GM23338 (cell line): ENCODE data around the gene CTDNEP1. TPM values are rescaled to one million over a fixed set of nuclear protein-coding genes. Genes with fewer than 3 reads are reported as not detected.

Experiments
- ATAC-seq: fragments of 200-7000 bp; cut with Tn5 transposase; 3 replicates; pipeline ENCODE4 v1.9.1; 2020
- DNase-seq: peaks from one replicate; pipeline ENCODE4 v3.0.0-alpha.2; 2015; ENCODE audit warnings: low spot score
- H2AFZ ChIP-seq: fragments of 200-600 bp; sonication (generic); 2 replicates; pipeline ENCODE4 v1.8.0; 2016; ENCODE audit warnings: antibody characterized with exemption, mild to moderate bottlenecking, moderate library complexity
- H3F3A ChIP-seq: fragments of 200-600 bp; sonication (generic); replicated peaks from 2 replicates; pipeline ENCODE4 v1.8.0; 2017; ENCODE audit warnings: antibody characterized with exemption, mixed run types, low read depth
- H3K27ac ChIP-seq: fragments of 200-600 bp; sonication (generic); 2 replicates; pipeline ENCODE4 v1.6.1; 2016; ENCODE audit warnings: low read depth
- H3K27me3 ChIP-seq: fragments of 200-600 bp; sonication (generic); 2 replicates; pipeline ENCODE4 v1.8.0; 2016; ENCODE audit warnings: mild to moderate bottlenecking, mixed run types, moderate library complexity; ENCODE audit not compliant: insufficient read depth
- H3K36me3 ChIP-seq: fragments of 200-600 bp; sonication (generic); 2 replicates; pipeline ENCODE4 v1.8.0; 2016; ENCODE audit warnings: mild to moderate bottlenecking; ENCODE audit not compliant: insufficient read depth
- H3K4me1 ChIP-seq: fragments of 200-600 bp; sonication (generic); 2 replicates; pipeline ENCODE4 v1.8.0; 2016; ENCODE audit warnings: mild to moderate bottlenecking, moderate library complexity; ENCODE audit not compliant: insufficient read depth
- H3K4me2 ChIP-seq: fragments of 200-600 bp; sonication (generic); 2 replicates; pipeline ENCODE4 v1.7.1; 2017; ENCODE audit warnings: mixed run types
- H3K4me3 ChIP-seq: fragments of 200-600 bp; sonication (generic); 2 replicates; pipeline ENCODE4 v1.6.1; 2016; ENCODE audit warnings: mixed run types
- H3K79me2 ChIP-seq: fragments of 200-600 bp; sonication (generic); replicated peaks from 2 replicates; pipeline ENCODE4 v1.8.0; 2017; ENCODE audit warnings: mild to moderate bottlenecking; ENCODE audit not compliant: insufficient read depth
- H3K9me2 ChIP-seq: fragments of 200-600 bp; sonication (generic); 2 replicates; pipeline ENCODE4 v1.8.0; 2017; ENCODE audit not compliant: insufficient read depth
- H4K20me1 ChIP-seq: fragments of 200-600 bp; sonication (generic); replicated peaks from 2 replicates; pipeline ENCODE4 v1.8.0; 2017; ENCODE audit warnings: mild to moderate bottlenecking; ENCODE audit not compliant: insufficient read depth
- H3K27ac Mint-ChIP-seq: 2 replicates; pipeline ENCODE4 v1.8.0; 2020; ENCODE audit warnings: inconsistent platforms, mild to moderate bottlenecking, moderate library complexity, mixed read lengths
- H3K27me3 Mint-ChIP-seq: 3 replicates; pipeline ENCODE4 v1.8.0; 2022; ENCODE audit warnings: low read depth, mild to moderate bottlenecking, moderate library complexity, mixed read lengths, inconsistent platforms; ENCODE audit not compliant: insufficient read depth, poor library complexity
- H3K36me3 Mint-ChIP-seq: 3 replicates; pipeline ENCODE4 v1.8.0; 2021; ENCODE audit warnings: low read depth, mild to moderate bottlenecking, inconsistent platforms, moderate library complexity, mixed read lengths
- H3K4me1 Mint-ChIP-seq: 3 replicates; pipeline ENCODE4 v1.8.0; 2020; ENCODE audit warnings: mild to moderate bottlenecking, inconsistent platforms, mixed read lengths
- H3K4me3 Mint-ChIP-seq: 3 replicates; pipeline ENCODE4 v1.8.0; 2021; ENCODE audit warnings: moderate library complexity, mild to moderate bottlenecking, inconsistent platforms, mixed read lengths
- H3K9me3 Mint-ChIP-seq: 3 replicates; pipeline ENCODE4 v1.8.0; 2020; ENCODE audit warnings: moderate library complexity, mild to moderate bottlenecking, inconsistent platforms, mixed read lengths
- CREB1 ChIP-seq: fragments of 250-450 bp; sonication (Bioruptor Pico); IDR thresholded peaks from 2 replicates; pipeline ENCODE4 v1.5.0; 2020; ENCODE audit warnings: low read depth, mild to moderate bottlenecking, moderate library complexity
- EZH2 ChIP-seq: fragments of 200-600 bp; sonication (generic); IDR thresholded peaks from one replicate; pipeline ENCODE4 v1.8.0; 2017; ENCODE audit warnings: antibody characterized with exemption, mild to moderate bottlenecking, low read depth; ENCODE audit not compliant: unreplicated experiment
- EZH2phosphoT487 ChIP-seq: fragments of 200-600 bp; sonication (generic); IDR thresholded peaks from one replicate; pipeline ENCODE4 v1.8.1; 2018; ENCODE audit warnings: antibody characterized with exemption; ENCODE audit not compliant: unreplicated experiment
- JUNB ChIP-seq: IDR thresholded peaks from one replicate; pipeline ENCODE4 v1.6.1; 2016; ENCODE audit warnings: antibody characterized with exemption; ENCODE audit not compliant: unreplicated experiment
- NANOG ChIP-seq: IDR thresholded peaks from 2 replicates; pipeline ENCODE4 v1.6.1; 2016; ENCODE audit warnings: antibody characterized with exemption, borderline replicate concordance
- POLR2AphosphoS5 ChIP-seq: IDR thresholded peaks from 2 replicates; pipeline ENCODE4 v1.6.1; 2016; ENCODE audit warnings: antibody characterized with exemption, low read depth
- STAT1 ChIP-seq: IDR thresholded peaks from one replicate; pipeline ENCODE4 v1.6.1; 2016; ENCODE audit warnings: antibody characterized with exemption; ENCODE audit not compliant: unreplicated experiment
- ZNF114 ChIP-seq: fragments of 250-450 bp; sonication (Bioruptor Pico); IDR thresholded peaks from 2 replicates; pipeline ENCODE4 v1.5.0; 2020; ENCODE audit warnings: mild to moderate bottlenecking, moderate library complexity
- ZNF331 ChIP-seq: fragments of 250-450 bp; sonication (Bioruptor Pico); IDR thresholded peaks from 2 replicates; pipeline ENCODE4 v1.5.0; 2020; ENCODE audit warnings: low read depth, mild to moderate bottlenecking, moderate library complexity
- polyA plus RNA-seq: library from polyadenylated mRNA; unstranded; fragments of >200 nt; fragmentation: Nextera tagmentation; extraction: Ambion mirVana; gene quantifications from 2 replicates; pipeline ENCODE4 v1.2.1, GENCODE V29; 2016
- total RNA-seq: library from RNA; depleted of rRNA; stranded (reverse); fragments of >200 nt; shearing (Covaris generic); gene quantifications from 2 replicates; pipeline ENCODE4 v1.2.3, GENCODE V29; 2014
- TF ChIP-seq, protein P1 (sequence below): IDR thresholded peaks from 2 replicates; pipeline ENCODE4 v1.6.1; 2016; ENCODE audit warnings: antibody characterized with exemption
- TF ChIP-seq, protein P2 (sequence below), 2 experiments: fragments of 200-600 bp in 1 of 2; sonication (generic) in 1 of 2; conservative IDR thresholded peaks; 2 replicates each; pipeline versions ENCODE4 v1.5.1 to v1.6.1; 2016 to 2017; ENCODE audit warnings: antibody characterized with exemption in 2 of 2, low read depth in 2 of 2, mild to moderate bottlenecking in 2 of 2, moderate library complexity in 1 of 2
- TF ChIP-seq, protein P3 (sequence below): IDR thresholded peaks from one replicate; pipeline ENCODE4 v1.6.1; 2018; ENCODE audit warnings: antibody characterized with exemption; ENCODE audit not compliant: unreplicated experiment
- TF ChIP-seq, protein P4 (sequence below): fragments of 250-450 bp; sonication (Bioruptor Pico); IDR thresholded peaks from 2 replicates; pipeline ENCODE4 v1.5.0; 2020; ENCODE audit warnings: mild to moderate bottlenecking, moderate library complexity

CTDNEP1 gene
- total and polyA plus RNA-seq, 2 experiments from 2014 or later = 48.1 to 93.4 TPM

DNA sequence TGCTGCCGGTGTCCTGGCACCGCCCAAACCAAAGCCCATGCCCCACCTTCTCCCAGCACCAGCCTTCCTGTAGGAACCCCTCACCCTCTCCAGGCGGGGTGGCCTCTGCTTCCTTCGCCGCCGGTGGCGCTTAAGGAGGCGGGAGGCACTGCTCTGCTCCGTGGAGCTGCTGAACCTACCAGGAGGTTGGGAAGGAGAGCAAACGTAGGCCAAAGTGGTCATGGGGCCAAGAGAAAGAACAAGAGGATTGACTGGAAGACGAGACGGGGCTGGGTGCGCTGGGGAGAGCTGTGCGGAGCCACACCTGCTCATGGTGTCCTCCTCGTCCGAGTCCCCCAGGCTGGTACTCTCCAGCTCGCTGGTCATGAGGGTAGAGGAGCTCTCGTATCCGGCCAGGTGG, 22.0 kb downstream of the CTDNEP1 start:
- Histone ChIP-seq H3K4me1 (peaks cover 15% of the 10 kb centered on the region; the same call in 1 of the 2 replicates), H3K9me2 (no peaks in the 10 kb centered on the region), H3K27me3 (no peaks in the 10 kb centered on the region), H4K20me1 (peaks cover 35% of the 10 kb centered on the region), H3F3A (peaks cover 5% of the 10 kb centered on the region; the same call in 1 of the 2 replicates), H3K4me2 (no peak overlapping the region), H3K4me3 (no peak overlapping the region), H3K27ac (no peak overlapping the region), H3K36me3 (peaks cover 4% of the 10 kb centered on the region; the same call in 1 of the 2 replicates), H3K79me2 (peaks cover 42% of the 10 kb centered on the region), H2AFZ (no peak overlapping the region)
- peaks cover 15% of the 10 kb centered on the region for H3K27me3 Mint-ChIP-seq
- H3K27ac Mint-ChIP-seq = no peak overlapping the region
- DNase-seq = no peak
- H3K9me3 Mint-ChIP-seq = peaks cover 2% of the 10 kb centered on the region; the same call in 2 of the 3 replicates
- TF ChIP-seq EZH2phosphoT487 = no peak
- no peak for TF ChIP-seq POLR2AphosphoS5
- TF ChIP-seq ZNF331 (CRISPR knock-in tag) = no peak
- TF ChIP-seq EZH2 = no peak
- TF ChIP-seq JUNB = no peak
- no peak for TF ChIP-seq NANOG
- no peak for TF ChIP-seq CREB1
- TF ChIP-seq, protein P1, sequence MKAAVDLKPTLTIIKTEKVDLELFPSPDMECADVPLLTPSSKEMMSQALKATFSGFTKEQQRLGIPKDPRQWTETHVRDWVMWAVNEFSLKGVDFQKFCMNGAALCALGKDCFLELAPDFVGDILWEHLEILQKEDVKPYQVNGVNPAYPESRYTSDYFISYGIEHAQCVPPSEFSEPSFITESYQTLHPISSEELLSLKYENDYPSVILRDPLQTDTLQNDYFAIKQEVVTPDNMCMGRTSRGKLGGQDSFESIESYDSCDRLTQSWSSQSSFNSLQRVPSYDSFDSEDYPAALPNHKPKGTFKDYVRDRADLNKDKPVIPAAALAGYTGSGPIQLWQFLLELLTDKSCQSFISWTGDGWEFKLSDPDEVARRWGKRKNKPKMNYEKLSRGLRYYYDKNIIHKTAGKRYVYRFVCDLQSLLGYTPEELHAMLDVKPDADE = no peak
- TF ChIP-seq, protein P2, sequence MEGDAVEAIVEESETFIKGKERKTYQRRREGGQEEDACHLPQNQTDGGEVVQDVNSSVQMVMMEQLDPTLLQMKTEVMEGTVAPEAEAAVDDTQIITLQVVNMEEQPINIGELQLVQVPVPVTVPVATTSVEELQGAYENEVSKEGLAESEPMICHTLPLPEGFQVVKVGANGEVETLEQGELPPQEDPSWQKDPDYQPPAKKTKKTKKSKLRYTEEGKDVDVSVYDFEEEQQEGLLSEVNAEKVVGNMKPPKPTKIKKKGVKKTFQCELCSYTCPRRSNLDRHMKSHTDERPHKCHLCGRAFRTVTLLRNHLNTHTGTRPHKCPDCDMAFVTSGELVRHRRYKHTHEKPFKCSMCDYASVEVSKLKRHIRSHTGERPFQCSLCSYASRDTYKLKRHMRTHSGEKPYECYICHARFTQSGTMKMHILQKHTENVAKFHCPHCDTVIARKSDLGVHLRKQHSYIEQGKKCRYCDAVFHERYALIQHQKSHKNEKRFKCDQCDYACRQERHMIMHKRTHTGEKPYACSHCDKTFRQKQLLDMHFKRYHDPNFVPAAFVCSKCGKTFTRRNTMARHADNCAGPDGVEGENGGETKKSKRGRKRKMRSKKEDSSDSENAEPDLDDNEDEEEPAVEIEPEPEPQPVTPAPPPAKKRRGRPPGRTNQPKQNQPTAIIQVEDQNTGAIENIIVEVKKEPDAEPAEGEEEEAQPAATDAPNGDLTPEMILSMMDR (conservative IDR thresholded peaks at IDR 0.05; ENCODE audit: low read depth in 2 of 2) = no peak
- TF ChIP-seq, protein P3, sequence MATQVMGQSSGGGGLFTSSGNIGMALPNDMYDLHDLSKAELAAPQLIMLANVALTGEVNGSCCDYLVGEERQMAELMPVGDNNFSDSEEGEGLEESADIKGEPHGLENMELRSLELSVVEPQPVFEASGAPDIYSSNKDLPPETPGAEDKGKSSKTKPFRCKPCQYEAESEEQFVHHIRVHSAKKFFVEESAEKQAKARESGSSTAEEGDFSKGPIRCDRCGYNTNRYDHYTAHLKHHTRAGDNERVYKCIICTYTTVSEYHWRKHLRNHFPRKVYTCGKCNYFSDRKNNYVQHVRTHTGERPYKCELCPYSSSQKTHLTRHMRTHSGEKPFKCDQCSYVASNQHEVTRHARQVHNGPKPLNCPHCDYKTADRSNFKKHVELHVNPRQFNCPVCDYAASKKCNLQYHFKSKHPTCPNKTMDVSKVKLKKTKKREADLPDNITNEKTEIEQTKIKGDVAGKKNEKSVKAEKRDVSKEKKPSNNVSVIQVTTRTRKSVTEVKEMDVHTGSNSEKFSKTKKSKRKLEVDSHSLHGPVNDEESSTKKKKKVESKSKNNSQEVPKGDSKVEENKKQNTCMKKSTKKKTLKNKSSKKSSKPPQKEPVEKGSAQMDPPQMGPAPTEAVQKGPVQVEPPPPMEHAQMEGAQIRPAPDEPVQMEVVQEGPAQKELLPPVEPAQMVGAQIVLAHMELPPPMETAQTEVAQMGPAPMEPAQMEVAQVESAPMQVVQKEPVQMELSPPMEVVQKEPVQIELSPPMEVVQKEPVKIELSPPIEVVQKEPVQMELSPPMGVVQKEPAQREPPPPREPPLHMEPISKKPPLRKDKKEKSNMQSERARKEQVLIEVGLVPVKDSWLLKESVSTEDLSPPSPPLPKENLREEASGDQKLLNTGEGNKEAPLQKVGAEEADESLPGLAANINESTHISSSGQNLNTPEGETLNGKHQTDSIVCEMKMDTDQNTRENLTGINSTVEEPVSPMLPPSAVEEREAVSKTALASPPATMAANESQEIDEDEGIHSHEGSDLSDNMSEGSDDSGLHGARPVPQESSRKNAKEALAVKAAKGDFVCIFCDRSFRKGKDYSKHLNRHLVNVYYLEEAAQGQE = no peak
- TF ChIP-seq, protein P4, sequence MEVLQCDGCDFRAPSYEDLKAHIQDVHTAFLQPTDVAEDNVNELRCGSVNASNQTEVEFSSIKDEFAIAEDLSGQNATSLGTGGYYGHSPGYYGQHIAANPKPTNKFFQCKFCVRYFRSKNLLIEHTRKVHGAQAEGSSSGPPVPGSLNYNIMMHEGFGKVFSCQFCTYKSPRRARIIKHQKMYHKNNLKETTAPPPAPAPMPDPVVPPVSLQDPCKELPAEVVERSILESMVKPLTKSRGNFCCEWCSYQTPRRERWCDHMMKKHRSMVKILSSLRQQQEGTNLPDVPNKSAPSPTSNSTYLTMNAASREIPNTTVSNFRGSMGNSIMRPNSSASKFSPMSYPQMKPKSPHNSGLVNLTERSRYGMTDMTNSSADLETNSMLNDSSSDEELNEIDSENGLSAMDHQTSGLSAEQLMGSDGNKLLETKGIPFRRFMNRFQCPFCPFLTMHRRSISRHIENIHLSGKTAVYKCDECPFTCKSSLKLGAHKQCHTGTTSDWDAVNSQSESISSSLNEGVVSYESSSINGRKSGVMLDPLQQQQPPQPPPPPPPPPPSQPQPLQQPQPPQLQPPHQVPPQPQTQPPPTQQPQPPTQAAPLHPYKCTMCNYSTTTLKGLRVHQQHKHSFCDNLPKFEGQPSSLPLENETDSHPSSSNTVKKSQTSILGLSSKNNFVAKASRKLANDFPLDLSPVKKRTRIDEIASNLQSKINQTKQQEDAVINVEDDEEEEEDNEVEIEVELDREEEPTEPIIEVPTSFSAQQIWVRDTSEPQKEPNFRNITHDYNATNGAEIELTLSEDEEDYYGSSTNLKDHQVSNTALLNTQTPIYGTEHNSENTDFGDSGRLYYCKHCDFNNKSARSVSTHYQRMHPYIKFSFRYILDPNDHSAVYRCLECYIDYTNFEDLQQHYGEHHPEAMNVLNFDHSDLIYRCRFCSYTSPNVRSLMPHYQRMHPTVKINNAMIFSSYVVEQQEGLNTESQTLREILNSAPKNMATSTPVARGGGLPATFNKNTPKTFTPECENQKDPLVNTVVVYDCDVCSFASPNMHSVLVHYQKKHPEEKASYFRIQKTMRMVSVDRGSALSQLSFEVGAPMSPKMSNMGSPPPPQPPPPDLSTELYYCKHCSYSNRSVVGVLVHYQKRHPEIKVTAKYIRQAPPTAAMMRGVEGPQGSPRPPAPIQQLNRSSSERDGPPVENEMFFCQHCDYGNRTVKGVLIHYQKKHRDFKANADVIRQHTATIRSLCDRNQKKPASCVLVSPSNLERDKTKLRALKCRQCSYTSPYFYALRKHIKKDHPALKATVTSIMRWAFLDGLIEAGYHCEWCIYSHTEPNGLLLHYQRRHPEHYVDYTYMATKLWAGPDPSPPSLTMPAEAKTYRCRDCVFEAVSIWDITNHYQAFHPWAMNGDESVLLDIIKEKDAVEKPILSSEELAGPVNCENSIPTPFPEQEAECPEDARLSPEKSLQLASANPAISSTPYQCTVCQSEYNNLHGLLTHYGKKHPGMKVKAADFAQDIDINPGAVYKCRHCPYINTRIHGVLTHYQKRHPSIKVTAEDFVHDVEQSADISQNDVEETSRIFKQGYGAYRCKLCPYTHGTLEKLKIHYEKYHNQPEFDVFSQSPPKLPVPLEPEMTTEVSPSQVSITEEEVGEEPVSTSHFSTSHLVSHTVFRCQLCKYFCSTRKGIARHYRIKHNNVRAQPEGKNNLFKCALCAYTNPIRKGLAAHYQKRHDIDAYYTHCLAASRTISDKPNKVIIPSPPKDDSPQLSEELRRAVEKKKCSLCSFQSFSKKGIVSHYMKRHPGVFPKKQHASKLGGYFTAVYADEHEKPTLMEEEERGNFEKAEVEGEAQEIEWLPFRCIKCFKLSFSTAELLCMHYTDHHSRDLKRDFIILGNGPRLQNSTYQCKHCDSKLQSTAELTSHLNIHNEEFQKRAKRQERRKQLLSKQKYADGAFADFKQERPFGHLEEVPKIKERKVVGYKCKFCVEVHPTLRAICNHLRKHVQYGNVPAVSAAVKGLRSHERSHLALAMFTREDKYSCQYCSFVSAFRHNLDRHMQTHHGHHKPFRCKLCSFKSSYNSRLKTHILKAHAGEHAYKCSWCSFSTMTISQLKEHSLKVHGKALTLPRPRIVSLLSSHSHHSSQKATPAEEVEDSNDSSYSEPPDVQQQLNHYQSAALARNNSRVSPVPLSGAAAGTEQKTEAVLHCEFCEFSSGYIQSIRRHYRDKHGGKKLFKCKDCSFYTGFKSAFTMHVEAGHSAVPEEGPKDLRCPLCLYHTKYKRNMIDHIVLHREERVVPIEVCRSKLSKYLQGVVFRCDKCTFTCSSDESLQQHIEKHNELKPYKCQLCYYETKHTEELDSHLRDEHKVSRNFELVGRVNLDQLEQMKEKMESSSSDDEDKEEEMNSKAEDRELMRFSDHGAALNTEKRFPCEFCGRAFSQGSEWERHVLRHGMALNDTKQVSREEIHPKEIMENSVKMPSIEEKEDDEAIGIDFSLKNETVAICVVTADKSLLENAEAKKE (CRISPR knock-in tag) = no peak
- TF ChIP-seq STAT1 = no peak
- TF ChIP-seq ZNF114 = no peak
- no peak for ATAC-seq
- H3K36me3 Mint-ChIP-seq = peaks cover 64% of the 10 kb centered on the region
- H3K4me3 Mint-ChIP-seq = no peak overlapping the region
- peaks cover 16% of the 10 kb centered on the region for H3K4me1 Mint-ChIP-seq
